HuH-7 (cell line): ENCODE results near the gene NIPBL.
A peak's percentile ranks its signal among the peaks of the same experiment; 100 is the strongest.
"Not testable (repeated sequence)": the region's sequence is repeated elsewhere in the genome, so short reads cannot be mapped to it uniquely, and the experiment has no call there.

Experiments used
- DNase-seq: peaks from one replicate; pipeline ENCODE4 v3.0.0; 2011; ENCODE audit warnings: low spot score

Gene NIPBL

DNA sequence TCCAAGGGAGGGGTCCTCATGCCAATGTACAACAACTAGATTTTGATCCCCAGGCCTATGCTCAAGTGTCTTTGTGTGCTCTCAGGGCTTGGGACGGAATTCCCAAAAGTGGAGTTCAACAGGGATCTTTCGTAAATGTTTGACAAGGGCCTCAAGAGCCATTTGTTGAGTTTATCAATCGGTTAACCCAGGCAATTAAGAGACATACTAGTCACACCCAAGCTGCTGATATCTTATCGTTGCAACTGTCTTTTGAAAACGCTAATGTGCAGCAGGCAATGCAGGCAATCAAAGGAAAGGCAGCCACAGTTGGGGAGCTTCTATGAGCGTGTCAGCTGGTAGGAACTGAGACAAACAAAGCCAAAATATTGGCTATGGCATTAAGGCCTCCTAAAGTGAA, 211.4 kb downstream of the NIPBL start:
- DNase-seq = no peak

DNA sequence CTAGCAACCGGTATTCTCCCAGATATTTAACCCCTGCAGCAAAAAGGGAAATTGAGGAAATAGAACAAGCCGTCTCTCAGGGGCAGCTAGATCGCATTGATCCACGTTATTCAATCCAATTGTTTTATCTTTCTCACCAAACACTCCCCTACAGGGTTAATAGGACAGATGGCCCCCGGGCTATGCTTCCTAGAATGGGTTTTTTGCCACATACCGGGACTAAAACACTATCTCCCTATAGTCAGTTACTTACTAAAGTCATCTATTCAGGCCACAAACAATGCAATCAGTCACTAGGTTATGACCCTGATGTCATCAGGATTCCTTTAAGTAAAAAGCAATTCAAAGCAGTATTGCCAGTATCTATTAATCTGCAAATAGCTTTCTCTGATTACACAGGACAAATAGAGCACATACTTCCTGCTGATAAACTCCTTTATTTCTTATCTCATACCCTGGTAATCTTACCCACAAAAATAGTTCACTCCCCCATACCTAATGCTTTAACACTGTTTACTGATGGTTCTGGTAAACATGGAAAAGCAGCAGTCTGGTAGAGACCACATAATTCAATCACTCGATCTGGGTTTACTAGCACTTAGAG, 213.7 kb downstream of the NIPBL start:
- no peak for DNase-seq

DNA sequence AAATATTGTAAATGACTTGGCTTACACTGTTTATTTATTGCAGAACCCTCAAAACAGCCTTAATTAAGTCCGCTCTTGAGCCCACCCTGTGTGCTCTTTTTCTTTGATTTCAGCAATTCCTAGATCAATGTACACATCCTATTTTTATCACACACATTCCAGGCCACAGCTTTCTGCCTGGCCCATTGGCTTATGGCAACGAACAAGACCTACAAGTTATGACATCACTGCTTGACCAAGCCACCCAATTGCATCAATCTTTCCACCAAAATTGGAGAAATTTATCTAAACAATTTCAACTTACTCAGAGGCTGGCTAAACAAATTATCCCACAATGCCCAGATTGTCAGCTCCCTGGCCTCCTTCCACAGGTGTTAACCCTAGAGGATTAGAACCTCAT, 214.2 kb downstream of the NIPBL start:
- DNase-seq = no peak

DNA sequence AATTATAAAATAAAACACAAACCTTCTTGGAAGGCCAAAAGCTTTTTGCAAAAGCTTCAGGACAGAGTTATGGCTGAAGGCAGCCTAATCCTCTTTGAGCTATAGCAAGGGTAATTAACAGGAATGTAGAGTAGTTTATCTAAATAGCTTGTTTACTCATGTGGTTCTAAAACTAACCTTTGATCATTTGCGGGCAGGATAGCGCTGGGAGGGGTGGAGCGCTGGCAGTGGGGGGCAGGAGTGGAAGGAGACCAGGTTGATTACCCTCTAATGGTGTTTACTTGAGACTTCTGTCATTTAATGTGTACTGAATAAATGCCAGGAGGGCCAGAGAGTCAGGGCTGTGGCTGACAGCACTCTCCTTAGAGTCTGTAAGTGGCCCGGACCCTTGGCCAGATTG, 217.2 kb downstream of the NIPBL start:
- peak; percentile 24 for DNase-seq

DNA sequence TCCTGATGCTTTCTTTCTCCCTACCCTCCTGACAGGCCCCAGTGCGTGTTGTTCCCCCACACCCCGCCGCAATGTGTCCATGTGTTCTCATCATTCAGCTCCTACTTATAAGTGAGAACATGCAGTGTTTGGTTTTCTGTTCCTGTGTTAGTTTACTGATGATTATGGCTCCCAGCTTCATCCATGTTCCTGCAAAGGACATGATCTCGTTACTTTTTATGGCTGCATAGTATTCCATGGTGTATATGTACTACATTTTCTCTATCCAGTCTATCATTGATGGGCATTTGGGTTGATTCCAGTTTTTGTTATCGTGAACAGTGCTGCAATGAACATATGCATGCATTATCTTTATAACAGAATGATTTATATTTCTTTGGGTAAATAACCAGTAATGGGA, 222.7 kb downstream of the NIPBL start:
- not testable (repeated sequence) for DNase-seq

DNA sequence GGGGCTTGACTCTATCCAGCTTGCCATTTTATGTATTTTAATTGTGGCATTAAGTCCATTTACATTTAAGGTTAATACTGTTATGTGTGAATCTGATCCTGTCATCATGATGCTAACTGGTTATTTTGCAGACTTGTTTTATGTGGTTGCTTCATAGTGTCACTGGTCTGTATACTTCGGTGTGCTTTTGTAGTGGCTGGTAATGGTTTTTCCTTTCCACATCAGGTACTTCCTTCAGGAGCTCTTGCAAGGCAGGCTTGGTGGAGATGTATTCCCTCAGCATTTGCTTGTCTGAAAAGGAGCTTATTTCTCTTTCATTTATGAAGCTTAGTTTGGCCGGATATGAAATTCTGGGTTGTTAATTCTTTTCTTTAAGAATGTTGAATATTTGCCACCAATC, 226.7 kb downstream of the NIPBL start:
- no peak for DNase-seq

DNA sequence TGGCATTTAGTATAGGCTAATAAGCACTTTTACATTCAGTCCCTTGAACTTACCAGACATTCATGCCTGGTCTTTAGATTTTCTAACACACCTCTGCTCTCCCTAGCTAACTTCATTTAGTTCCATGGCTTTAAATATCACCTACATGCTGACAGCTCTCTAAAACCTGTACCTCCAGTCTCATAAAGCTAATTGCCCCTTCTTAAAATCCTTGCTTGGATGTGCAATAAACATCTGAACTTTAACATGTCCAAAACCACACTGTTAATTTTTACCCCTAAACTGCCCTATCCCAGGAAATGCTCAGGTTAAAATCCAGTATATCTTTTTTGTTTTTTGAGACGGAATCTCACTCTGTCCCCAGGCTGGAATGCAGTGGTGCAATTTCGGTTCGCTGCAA, 232.8 kb downstream of the NIPBL start:
- DNase-seq = no peak

DNA sequence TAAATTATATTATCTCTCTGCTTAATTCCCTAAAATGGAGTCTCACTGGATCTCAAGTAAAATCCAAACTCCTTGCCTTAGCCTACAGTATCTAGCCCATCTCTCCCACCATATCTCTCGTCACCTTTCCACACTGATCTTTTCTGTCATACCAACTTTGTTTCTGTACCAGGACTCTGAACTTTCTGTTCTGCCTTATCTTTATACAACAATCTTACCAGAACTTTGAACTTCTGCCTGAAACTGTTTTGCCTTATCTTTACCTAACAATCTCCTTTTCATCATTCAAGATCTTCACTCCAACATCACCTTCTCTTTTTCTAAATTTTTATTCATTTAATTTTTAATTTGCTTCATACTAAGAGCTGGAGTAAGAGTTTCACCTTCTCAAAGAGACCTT, 233.6 kb downstream of the NIPBL start:
- no peak for DNase-seq

DNA sequence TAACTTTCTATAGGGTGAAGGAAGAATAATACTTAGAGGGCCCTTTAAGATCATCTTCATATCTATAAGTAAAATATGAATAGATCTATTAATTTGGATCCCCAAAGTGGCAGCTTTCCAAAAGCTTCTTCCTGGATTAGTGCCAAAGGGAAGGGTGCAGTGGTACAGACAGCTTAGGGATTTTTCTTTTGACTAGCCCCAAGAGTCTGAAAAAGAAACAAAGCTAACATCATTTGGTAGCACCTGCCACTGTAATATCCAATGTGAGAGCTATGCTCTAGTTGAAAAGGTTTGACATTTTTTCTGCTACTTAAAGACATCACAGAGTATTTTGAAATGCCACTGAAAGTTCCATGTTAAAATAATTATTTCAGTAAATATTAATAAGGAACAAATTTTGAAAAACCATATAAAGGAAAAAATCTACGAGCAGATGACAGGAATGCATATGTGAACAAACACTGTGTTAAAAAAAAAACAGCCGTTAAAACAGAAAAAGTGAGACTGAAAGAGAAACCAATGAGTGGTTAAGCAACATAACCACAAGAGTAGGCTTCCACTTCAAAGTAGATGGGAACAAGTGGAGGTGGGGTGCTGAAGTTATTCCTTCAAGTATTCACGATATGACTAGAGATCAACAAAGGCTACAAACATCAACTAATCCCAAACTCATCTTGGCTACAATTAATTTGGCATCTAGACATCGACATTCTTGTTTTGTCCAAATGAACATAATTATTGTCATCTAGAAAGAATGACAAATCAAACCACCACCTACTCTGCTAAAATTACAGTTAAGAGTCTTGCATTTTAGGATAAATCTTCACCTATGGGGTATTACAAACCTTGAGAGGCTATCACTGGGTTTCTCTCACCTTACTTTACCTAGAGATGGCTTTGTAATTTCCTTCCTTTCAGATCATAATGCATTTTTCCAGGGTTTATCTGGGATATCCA, 235.1 kb downstream of the NIPBL start:
- DNase-seq = no peak

DNA sequence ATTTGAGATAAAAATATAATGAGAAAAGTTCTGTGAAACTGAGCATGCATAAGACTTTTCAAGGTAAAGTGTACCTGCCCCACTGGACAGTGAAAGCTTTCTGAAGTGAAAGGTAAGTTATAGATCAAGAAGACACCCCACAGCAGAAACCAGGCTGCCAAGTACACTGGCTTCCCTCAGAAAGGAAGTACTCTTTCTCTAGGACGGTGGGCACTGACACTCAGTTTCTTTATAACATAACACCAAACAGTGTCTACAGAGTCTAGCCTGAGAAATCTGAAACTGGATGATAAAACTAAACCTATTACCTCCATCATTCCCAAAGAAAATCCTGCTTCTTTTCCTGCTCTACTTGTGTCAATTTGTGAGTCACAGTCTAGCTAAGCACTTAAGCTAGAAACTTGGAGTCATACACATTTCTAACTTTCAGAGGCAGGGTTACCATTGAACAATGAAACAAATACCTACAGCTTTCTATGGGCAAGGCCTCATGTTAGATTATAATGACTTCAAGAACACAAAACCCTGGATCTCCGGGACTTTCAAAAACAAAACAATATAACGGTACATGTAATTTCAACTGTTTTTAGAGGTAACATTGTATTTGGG, 235.9 kb downstream of the NIPBL start:
- no peak for DNase-seq
